Amniotic stem cell (primary cell): ENCODE measurements around the gene PHPT1.
"Not testable (repeated sequence)": the region's sequence is repeated elsewhere in the genome, so short reads cannot be mapped to it uniquely, and the experiment has no call there.

Source experiments
- DNase-seq: peaks from one replicate; lab custom pipeline; 2025; lab: John Stamatoyannopoulos, UW

Gene PHPT1

GRCh38 chr9:136837146-136837855 is 11.9 kb upstream of the PHPT1 start:
- DNase-seq = no peak

- DNase-seq = not testable (repeated sequence)
These were observed 11.3 kb upstream of the PHPT1 start for GRCh38 chr9:136837856-136838277.

GRCh38 chr9:136838314-136839228 is 10.6 kb upstream of the PHPT1 start:
- no peak for DNase-seq

- DNase-seq = no peak
These were observed 9.7 kb upstream of the PHPT1 start for GRCh38 chr9:136839229-136840139.

GRCh38 chr9:136840140-136840876 is 8.9 kb upstream of the PHPT1 start:
- DNase-seq = no peak

GRCh38 chr9:136840877-136841645 is 8.1 kb upstream of the PHPT1 start:
- DNase-seq = no peak

GRCh38 chr9:136841646-136842379 is 7.4 kb upstream of the PHPT1 start:
- not testable (repeated sequence) for DNase-seq

GRCh38 chr9:136842380-136842948 is 6.7 kb upstream of the PHPT1 start, which contains the start of gene AJM1:
Gene AJM1 (plus strand): TSS chr9:136842478. CDS start chr9:136844415, 1,937 bp downstream.
- not testable (repeated sequence) for DNase-seq

- not testable (repeated sequence) for DNase-seq
These were observed 5.9 kb upstream of the PHPT1 start for GRCh38 chr9:136843159-136843800.

GRCh38 chr9:136843801-136844740 is 5.1 kb upstream of the PHPT1 start:
- not testable (repeated sequence) for DNase-seq

GRCh38 chr9:136844761-136845464 is 4.3 kb upstream of the PHPT1 start:
- no peak for DNase-seq

- no peak for DNase-seq
These were observed 3.5 kb upstream of the PHPT1 start for GRCh38 chr9:136845465-136846260.

GRCh38 chr9:136846376-136847087 is 2.7 kb upstream of the PHPT1 start:
- no peak for DNase-seq

- DNase-seq = no peak
These were observed 2.0 kb upstream of the PHPT1 start for GRCh38 chr9:136847088-136847825.
